SW 1271 (cell line): ENCODE data around the gene SEMA3C.

Experiments used
- DNase-seq, 2 experiments: peaks; one replicate each; lab custom pipeline; 2025; lab: John Stamatoyannopoulos, UW

Gene SEMA3C

GRCh38 chr7:80775897-80776296 lies 143.0 kb downstream of the SEMA3C start:
- no peak for DNase-seq

DNA sequence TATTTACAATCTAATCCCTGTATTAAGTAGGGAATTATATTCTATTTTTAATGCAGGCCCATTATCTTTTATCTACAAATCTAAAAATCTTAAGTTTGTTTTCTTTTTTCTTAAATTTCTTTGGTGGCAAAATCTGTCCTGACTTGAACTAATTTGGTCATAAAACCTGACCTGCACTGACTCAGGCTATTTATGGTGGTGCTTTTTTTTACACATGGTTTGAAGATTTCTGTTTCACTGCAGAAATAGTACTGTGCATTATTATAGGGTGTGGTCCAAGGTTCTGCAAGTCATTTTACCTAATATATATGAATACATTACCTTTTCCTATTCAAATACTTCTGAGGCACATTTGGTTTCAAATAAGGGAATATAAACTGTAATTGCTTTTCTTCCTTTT lies 143.4 kb downstream of the SEMA3C start:
- DNase-seq, result no peak

DNA sequence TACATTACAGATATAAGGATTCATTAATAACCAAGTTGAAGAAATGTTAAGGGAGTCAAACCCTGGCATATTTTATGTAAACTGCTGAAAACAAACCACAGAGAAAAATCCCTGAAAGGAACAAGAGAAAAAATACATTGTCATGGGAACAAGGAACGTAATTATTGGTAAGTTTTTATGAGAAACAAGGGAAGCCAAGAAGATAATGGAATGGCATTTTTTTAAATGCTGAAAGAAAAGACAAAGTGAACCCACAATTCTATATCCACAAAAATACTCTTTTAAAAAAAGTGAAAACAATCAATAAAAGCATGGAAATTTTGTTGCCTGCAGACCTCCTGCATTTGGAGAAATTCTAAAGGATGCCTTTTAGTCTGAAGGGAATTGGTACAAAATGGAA lies 144.0 kb downstream of the SEMA3C start:
- DNase-seq, result no peak

GRCh38 chr7:80773787-80774508 lies 144.9 kb downstream of the SEMA3C start:
- DNase-seq, result no peak

- DNase-seq, result no peak
These were observed 146.4 kb downstream of the SEMA3C start for GRCh38 chr7:80772347-80772993.

- DNase-seq, result no peak
These were observed 147.3 kb downstream of the SEMA3C start for GRCh38 chr7:80771523-80771922.

DNA sequence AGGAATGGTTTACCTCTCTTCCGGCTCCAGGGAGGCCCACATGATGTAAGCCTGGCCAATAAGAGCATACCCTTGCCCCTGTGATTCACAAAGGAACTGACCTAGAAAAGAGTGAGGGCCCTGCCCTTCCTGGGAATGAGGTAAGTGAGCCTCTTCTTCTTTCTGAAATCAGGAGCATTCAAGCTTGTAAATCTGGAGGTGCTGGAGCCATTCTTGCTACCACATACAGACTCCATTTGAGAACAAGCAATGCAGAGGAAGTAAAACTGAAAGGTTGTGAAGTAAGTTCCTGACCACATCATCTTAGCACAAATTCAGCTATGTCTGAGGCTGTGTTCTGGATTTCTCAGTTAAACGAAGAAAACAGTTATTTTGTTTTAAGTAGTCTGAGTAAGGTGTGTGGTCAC lies 148.2 kb downstream of the SEMA3C start:
- no peak for DNase-seq

- no peak for DNase-seq
These were observed 148.8 kb downstream of the SEMA3C start for GRCh38 chr7:80770061-80770460.

DNA sequence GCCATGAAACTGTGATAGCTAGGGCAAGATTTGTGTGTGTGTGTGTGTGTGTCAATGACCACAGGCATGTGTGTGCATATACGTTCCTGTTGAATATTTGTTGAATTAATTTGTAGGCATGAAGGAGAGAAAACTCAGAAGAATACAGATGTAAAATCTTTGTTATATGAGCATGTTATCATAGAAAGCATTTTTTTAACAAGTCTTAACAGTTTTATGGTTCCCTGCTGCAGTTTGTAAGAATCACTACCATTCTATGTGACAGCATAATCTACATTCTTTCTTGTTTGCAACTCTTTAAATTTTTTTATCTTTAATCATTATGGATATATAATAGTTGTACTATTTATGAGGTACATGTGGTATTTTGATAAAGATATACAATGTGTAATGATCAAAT lies 150.1 kb downstream of the SEMA3C start:
- DNase-seq, result no peak

DNA sequence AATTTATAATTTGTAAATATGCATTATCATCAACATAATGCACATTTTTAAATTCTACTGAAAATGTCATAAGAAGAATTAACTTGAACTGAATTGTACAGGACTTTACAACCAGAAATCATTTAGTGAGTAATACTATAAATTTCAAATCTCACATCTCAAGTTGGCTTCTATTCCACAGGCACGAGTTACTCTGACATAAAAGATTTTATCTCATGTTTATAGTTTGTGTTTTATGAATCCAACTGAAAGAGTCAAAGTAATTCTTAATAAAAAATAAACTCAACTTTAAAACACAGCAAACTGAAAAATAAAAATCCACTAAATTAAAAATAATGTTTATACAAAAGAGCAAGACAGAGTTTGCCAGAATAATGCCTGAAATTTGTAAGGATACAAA lies 151.2 kb downstream of the SEMA3C start:
- DNase-seq, result no peak

DNA sequence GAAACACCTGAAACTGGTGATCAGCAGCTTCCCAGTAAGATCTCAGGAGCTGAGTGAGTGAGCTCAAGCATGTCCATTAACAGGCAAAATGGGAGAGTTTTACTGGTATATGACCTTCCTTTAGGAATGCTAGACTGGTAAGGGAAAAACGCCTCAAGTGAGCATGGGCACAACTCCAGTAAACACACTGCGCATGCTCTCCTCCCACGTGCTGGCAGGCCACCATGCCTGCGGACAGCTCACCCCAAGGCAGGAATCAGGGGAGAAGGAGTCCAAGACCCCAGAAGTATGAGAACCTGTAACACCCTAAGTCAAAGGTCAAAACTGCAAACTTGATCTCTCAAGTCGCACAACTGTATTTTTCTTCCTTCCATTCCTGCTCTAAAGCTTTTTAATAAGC lies 152.1 kb downstream of the SEMA3C start:
- DNase-seq, result no peak

DNA sequence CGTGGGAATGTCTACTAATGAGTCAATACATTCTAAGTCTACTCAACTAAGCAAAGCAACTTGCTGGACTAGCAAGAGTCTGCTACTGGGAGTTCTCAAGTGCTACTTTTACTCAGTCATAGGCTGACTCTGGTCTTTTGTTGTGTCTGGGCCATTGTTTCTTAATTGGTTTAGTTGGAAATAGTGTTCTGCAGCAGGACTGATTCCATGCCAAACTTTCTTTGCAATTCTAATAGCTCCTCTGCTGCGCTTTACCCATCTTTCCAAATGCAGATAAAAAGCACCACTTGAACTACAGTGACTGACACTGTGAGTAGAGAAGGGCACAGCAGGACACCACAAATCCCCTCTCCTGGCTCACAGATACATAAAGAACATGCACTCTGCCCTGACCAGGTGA lies 154.7 kb downstream of the SEMA3C start:
- DNase-seq, result no peak

- DNase-seq, result no peak
These were observed 155.1 kb downstream of the SEMA3C start for GRCh38 chr7:80763704-80764103.

DNA sequence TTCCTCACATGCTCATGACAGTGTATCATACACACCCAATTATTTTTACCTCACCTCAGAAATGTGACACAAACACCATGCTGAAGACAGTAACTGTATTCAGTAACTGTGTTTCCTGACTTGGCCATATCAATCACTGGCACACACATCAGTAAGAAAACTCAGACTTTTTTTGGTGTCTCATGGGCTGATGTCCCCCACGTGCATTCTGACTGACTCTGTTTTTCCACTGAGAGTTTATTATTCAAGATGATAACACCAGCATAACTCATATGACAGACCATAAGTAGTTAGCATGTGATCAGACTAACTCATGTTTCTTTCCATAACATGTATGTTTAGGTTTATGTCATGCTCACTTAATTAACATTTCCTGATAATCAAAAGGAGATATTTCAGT lies 155.6 kb downstream of the SEMA3C start:
- DNase-seq, result no peak

GRCh38 chr7:80760292-80760691 lies 158.6 kb downstream of the SEMA3C start:
- DNase-seq, result no peak

DNA sequence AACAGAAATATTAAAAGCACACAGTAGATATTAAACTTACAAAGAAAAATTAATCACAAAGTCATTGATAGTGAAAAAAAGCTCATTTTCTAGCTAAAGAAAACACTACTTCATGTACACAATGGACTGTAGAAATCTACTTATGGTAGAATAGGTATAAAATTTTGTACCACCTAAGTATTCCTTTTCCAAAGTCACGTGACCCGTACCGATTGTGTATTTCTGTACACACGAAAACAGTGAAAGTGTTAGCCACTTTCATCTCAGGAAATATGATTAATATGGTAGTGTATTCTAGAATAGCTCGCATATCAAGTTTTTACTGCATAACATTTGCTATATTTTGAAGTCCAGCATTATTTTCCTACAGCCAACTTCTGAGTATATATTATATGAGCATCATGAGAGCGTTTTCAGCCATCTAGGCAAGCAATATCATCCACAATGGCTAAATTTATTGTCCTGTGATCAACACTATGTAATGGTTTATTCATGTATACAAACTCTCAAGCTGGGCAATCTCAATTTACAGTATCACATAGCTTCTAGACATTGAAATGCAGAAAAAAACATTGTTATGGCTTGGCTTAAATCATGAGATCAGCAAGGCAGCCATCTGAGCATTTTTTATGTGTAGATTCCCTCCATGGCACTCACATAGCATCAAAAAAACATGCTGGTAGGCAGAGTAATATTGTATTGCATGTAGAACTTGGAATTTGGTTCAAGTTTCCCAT lies 165.7 kb downstream of the SEMA3C start:
- DNase-seq, result no peak

DNA sequence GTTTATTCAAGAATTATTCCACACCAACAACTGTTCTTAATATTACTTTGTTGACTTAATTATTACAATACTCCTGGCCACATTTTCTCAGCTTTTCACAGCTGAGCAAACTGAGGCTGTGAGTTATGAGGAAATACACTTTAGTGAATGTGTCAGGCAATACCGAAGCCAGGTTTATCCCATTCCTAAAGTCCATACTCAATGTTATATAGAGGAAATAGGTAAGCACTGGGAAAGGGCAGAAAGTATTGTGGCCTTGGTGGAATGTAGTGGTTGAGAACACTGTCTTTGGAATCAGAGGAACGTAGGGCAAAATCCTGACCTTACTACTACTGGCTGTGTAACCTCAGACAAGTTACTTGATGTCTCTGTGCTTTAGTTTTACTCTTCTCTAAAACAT lies 169.6 kb downstream of the SEMA3C start:
- DNase-seq, result no peak

GRCh38 chr7:80748363-80749042 lies 170.3 kb downstream of the SEMA3C start:
- no peak for DNase-seq

DNA sequence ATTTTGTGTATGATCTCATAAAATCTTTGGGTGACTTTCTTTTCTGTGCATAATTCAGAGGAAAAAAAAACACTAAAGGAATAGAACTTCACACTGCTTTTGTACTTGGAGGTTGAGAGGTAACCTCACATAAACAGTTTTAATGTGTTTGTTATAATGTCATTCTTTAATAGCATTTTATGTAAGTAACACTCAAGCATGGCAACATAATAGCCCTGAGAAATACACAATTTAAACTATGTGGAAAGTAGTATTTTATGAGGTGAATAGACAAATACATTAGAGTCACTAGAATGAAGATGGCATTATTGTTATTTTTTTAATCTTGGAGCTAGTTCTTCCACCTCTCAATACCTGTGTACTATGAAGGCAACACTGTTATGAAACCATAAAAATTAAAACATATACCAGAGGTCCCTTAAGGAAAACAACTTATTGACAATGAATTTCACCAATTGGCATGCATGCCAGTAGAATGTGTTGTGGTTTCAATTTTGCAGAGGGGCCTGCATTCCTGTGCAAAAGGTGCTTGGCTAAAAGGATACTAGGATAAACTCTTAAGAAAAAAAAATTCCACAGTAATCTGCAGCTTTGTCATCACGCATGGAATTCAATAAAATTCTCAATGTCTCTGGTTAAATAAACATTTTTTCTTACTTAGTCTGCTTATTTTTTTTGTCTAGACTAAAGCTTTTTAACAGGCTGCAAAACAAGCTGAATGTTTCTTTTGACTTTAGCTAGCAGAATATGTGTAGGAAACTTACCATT lies 177.9 kb downstream of the SEMA3C start:
- DNase-seq, result peak in 1 of 2 experiments; percentile 17

- DNase-seq, result no peak
These were observed 182.3 kb downstream of the SEMA3C start for GRCh38 chr7:80736371-80737125.

GRCh38 chr7:80735330-80735729 lies 183.5 kb downstream of the SEMA3C start:
- no peak for DNase-seq
